PC-3 (cell line): ENCODE data around the gene MUC6. TPM values are rescaled to one million over a fixed set of nuclear protein-coding genes. Genes with fewer than 3 reads are reported as not detected.

ENCODE experiments used
- ATAC-seq: fragments of 200-7000 bp; cut with Tn5 transposase; 2 replicates; pipeline ENCODE4 v1.9.1; 2020; ENCODE audit warnings: mild to moderate bottlenecking, moderate library complexity
- BruUV-seq: library from RNA; stranded (reverse); fragments of 400-500 nt; replicated peaks from 2 replicates; lab custom pipeline; 2021; lab: Mats Ljungman, UMichigan
- CTCF ChIA-PET: fragments of 300-600 bp; sonication (Branson Sonifier 250); formaldehyde crosslinking; loops from one replicate; lab custom pipeline; 2022; ENCODE audit warnings: antibody characterized with exemption; lab: Charles Lee
- POLR2A ChIA-PET: fragments of 300-600 bp; sonication (Branson Sonifier 250); formaldehyde crosslinking; loops from one replicate; lab custom pipeline; 2022; ENCODE audit warnings: antibody characterized with exemption; ENCODE audit not compliant: unreplicated experiment; lab: Charles Lee
- DNase-seq: peaks from one replicate; pipeline ENCODE4 v3.0.0-alpha.2; 2015
- H2AFZ ChIP-seq: fragments of 300-600 bp; sonication (generic); 2 replicates; pipeline ENCODE4 v1.6.0; 2016; ENCODE audit warnings: antibody characterized with exemption, low read length
- H3F3A ChIP-seq: fragments of 300-600 bp; sonication (generic); one replicate; pipeline ENCODE4 v1.6.0; 2017; ENCODE audit warnings: antibody characterized with exemption, low read length, control low read depth, mild to moderate bottlenecking; ENCODE audit not compliant: unreplicated experiment
- H3K27ac ChIP-seq: fragments of 300-600 bp; sonication (generic); 2 replicates; pipeline ENCODE4 v1.5.1; 2016; ENCODE audit warnings: mild to moderate bottlenecking, low read length
- H3K27me3 ChIP-seq: fragments of 300-600 bp; sonication (generic); 2 replicates; pipeline ENCODE4 v1.6.1; 2016; ENCODE audit warnings: low read length, mixed read lengths
- H3K36me3 ChIP-seq: fragments of 300-600 bp; sonication (generic); 2 replicates; pipeline ENCODE4 v1.6.1; 2016; ENCODE audit warnings: low read depth, mixed run types, low read length, mixed read lengths
- H3K4me1 ChIP-seq: fragments of 300-600 bp; sonication (generic); 2 replicates; pipeline ENCODE4 v1.5.1; 2016; ENCODE audit warnings: low read length; ENCODE audit not compliant: insufficient read depth
- H3K4me2 ChIP-seq: fragments of 300-600 bp; sonication (generic); 2 replicates; pipeline ENCODE4 v1.6.0; 2016; ENCODE audit warnings: low read length
- H3K4me3 ChIP-seq: fragments of 300-600 bp; sonication (generic); 2 replicates; pipeline ENCODE4 v1.5.1; 2016; ENCODE audit warnings: mild to moderate bottlenecking, low read length, mixed read lengths
- H3K79me2 ChIP-seq: fragments of 300-600 bp; sonication (generic); 2 replicates; pipeline ENCODE4 v1.6.1; 2017; ENCODE audit warnings: low read length, mixed read lengths
- H3K9ac ChIP-seq: fragments of 300-600 bp; sonication (generic); 2 replicates; pipeline ENCODE4 v1.6.0; 2016; ENCODE audit warnings: mild to moderate bottlenecking, low read length
- H3K9me2 ChIP-seq: fragments of 300-600 bp; sonication (generic); replicated peaks from 2 replicates; pipeline ENCODE4 v1.6.1; 2016; ENCODE audit warnings: mixed run types, low read length, mixed read lengths
- H3K9me3 ChIP-seq: fragments of 300-600 bp; sonication (generic); 2 replicates; pipeline ENCODE4 v1.6.1; 2016; ENCODE audit warnings: low read length, mixed read lengths
- H4K20me1 ChIP-seq: fragments of 300-600 bp; sonication (generic); 2 replicates; pipeline ENCODE4 v1.6.1; 2016; ENCODE audit warnings: low read length, mixed read lengths
- EZH2 ChIP-seq: fragments of 300-600 bp; sonication (generic); IDR thresholded peaks from one replicate; pipeline ENCODE4 v1.6.1; 2017; ENCODE audit warnings: antibody characterized with exemption, mild to moderate bottlenecking, low read length; ENCODE audit not compliant: unreplicated experiment
- EZH2phosphoT487 ChIP-seq: fragments of 300-600 bp; sonication (generic); IDR thresholded peaks from 2 replicates; pipeline ENCODE4 v1.6.1; 2018; ENCODE audit warnings: mild to moderate bottlenecking, antibody characterized with exemption, low read length, borderline replicate concordance
- intact Hi-C: fragments of 100-400 bp; cut with micrococcal nuclease; formaldehyde crosslinking; loops from 2 replicates; pipeline ENCODE4 v1.9.0; 2023
- total RNA-seq: library from RNA; depleted of rRNA; stranded (reverse); fragments of >200 nt; gene quantifications from 2 replicates; pipeline ENCODE4 v1.2.3, GENCODE V29; 2014
- TF ChIP-seq, protein P1 (sequence below): fragments of 300-600 bp; sonication (generic); conservative IDR thresholded peaks from 2 replicates; pipeline ENCODE4 v1.5.1; 2017; ENCODE audit warnings: antibody characterized with exemption, low read depth, mild to moderate bottlenecking, low read length

The MUC6 gene
- total RNA-seq, 1 experiment from 2014 or later = 0.18 TPM

DNA sequence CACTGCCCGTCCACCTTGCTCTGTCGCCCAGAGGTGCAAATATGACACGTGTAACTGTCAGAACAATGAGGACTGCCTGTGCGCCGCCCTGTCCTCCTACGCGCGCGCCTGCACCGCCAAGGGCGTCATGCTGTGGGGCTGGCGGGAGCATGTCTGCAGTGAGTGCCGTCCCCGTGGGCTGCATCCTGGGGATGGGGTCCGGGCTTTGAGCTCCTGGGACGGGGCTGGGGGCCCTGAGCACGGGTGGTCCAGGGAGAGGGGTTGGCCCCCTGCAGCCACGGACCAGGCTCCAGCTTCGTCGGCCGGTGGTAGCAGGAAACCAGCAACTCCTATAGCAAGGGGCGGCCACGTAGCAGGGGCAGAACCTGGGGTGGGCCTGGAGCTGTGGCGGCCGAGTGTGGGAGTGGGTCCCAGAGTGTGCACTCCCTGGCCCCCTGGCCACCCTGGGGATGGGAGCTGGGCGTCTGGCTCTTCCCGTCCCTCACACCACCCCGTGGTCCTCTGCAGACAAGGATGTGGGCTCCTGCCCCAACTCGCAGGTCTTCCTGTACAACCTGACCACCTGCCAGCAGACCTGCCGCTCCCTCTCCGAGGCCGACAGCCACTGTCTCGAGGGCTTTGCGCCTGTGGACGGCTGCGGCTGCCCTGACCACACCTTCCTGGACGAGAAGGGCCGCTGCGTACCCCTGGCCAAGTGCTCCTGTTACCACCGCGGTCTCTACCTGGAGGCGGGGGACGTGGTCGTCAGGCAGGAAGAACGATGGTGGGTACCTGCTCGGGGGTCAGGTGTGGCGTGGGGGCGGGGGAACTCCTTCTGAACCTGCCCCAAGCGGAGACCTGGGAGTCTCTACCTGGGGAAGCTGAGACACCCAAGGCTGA is 48.3 kb upstream of the MUC6 start:
- no peaks in the 10 kb centered on the region for H4K20me1 ChIP-seq
- DNase-seq = no peak
- H3F3A ChIP-seq = no peaks in the 10 kb centered on the region
- no peak overlapping the region for H3K4me3 ChIP-seq
- H3K79me2 ChIP-seq = no peaks in the 10 kb centered on the region
- no peaks in the 10 kb centered on the region for H3K9me3 ChIP-seq
- no peak overlapping the region for H3K27ac ChIP-seq
- BruUV-seq = no TSS peak
- TF ChIP-seq EZH2phosphoT487 (no peak), EZH2 (no peak)
- TF ChIP-seq, protein P1, sequence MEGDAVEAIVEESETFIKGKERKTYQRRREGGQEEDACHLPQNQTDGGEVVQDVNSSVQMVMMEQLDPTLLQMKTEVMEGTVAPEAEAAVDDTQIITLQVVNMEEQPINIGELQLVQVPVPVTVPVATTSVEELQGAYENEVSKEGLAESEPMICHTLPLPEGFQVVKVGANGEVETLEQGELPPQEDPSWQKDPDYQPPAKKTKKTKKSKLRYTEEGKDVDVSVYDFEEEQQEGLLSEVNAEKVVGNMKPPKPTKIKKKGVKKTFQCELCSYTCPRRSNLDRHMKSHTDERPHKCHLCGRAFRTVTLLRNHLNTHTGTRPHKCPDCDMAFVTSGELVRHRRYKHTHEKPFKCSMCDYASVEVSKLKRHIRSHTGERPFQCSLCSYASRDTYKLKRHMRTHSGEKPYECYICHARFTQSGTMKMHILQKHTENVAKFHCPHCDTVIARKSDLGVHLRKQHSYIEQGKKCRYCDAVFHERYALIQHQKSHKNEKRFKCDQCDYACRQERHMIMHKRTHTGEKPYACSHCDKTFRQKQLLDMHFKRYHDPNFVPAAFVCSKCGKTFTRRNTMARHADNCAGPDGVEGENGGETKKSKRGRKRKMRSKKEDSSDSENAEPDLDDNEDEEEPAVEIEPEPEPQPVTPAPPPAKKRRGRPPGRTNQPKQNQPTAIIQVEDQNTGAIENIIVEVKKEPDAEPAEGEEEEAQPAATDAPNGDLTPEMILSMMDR = no peak
- H3K4me2 ChIP-seq = no peak overlapping the region
- ChIA-PET CTCF (no interaction called here), POLR2A (no interaction called here)
- no peaks in the 10 kb centered on the region for H3K9me2 ChIP-seq
- no peak overlapping the region for H3K9ac ChIP-seq
- intact Hi-C loops = no loop called here
- no peak overlapping the region for H2AFZ ChIP-seq
- no peak for ATAC-seq
- H3K4me1 ChIP-seq = no peaks in the 10 kb centered on the region
- H3K36me3 ChIP-seq = no peaks in the 10 kb centered on the region
- H3K27me3 ChIP-seq = no peaks in the 10 kb centered on the region

DNA sequence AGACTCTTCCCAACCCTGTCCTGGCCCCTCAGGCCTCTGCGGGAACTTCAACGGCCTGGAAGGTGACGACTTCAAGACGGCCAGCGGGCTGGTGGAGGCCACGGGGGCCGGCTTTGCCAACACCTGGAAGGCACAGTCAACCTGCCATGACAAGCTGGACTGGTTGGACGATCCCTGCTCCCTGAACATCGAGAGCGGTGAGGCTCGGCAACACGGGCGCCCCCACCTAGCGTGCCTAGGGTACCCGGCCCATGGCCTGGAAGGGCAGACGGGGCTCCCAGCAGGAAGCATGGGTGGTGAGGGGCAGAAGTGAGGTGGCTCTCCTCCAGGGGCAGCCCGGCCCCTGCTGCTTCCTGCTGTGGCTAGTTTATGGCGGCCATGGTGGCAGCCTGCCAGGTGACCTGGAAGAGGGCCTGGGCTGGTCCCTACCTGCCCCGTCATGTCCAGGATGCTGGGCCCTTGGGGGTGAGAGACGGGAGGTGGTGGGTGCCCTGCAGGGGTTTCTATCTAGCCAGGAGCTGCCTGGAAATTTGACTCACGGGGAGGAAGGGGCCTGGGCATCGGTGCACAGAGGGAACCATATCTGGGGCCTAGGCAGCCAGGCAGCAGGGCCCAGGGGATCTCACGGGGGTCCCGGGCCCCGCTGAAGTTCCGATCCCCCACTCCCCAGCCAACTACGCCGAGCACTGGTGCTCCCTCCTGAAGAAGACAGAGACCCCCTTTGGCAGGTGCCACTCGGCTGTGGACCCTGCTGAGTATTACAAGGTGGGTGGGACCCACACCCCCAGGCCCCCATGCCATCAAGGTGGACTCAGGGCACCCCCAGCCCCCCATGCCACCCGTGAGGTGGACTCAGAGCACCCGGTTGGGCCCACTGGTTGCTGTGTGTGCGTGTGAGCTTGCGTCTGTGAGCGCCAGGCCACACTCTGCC is 47.4 kb upstream of the MUC6 start:
- no peak overlapping the region for H3K9ac ChIP-seq
- ChIA-PET CTCF (no interaction called here), POLR2A (no interaction called here)
- ATAC-seq (no peak), DNase-seq (no peak)
- no peaks in the 10 kb centered on the region for H4K20me1 ChIP-seq
- no peaks in the 10 kb centered on the region for H3F3A ChIP-seq
- intact Hi-C loops = no loop called here
- H3K27me3 ChIP-seq = no peaks in the 10 kb centered on the region
- H2AFZ ChIP-seq = no peak overlapping the region
- no TSS peak for BruUV-seq
- H3K9me2 ChIP-seq = no peaks in the 10 kb centered on the region
- TF ChIP-seq EZH2 (no peak), EZH2phosphoT487 (no peak)
- TF ChIP-seq, protein P1 = no peak
- no peak overlapping the region for H3K4me3 ChIP-seq
- H3K9me3 ChIP-seq = no peaks in the 10 kb centered on the region
- no peaks in the 10 kb centered on the region for H3K4me1 ChIP-seq
- H3K36me3 ChIP-seq = no peaks in the 10 kb centered on the region
- H3K4me2 ChIP-seq = no peak overlapping the region
- H3K79me2 ChIP-seq = no peaks in the 10 kb centered on the region
- H3K27ac ChIP-seq = no peak overlapping the region
